GM19099 (cell line): ENCODE measurements around the gene CEP295NL.

Source experiments
- POLR2A ChIP-seq: IDR thresholded peaks from 3 replicates; pipeline ENCODE4 v1.6.1; 2011; ENCODE audit warnings: low read depth; ENCODE audit not compliant: insufficient read length; ENCODE audit errors: extremely low read depth

Gene CEP295NL

GRCh38 chr17:78898947-78899346 lies 4.1 kb downstream of the CEP295NL start:
- TF ChIP-seq POLR2A: no peak

DNA sequence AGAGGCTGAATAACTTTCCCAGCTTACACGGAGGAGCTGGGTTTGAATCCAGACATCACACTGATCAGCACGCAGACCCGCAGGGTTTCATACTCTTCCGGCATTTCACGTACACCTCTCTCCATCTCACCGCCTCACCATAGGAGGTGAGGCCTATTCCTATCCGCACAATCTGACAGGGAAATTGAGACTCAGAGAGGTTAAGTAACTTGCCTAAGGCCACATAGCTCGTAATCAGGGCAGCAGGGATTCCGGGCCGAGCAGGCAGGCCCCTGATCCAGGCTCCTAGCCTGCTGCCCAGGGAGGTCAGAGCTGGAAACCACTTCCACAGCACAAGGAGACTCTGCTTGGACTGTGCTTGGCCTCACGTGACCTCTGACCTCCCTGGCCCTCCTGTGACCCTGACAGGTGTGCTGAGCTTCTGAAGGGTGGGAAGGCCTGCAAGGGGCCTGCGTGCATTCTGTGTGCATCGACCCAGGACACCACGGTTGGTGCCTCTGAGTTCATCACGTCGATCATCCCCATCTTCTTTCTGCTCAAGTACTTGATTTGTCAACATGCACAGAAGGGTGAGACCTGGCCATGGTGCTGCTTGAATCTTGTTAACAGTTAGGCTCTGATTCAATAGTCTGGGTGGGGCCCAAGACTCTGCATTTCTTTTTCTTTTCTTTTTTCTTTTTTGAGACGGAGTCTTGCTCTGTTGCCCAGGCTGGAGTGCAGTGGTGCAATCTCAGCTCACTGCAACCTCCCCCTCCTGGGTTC lies 4.7 kb downstream of the CEP295NL start:
- TF ChIP-seq POLR2A: no peak

GRCh38 chr17:78897664-78898047 lies 5.3 kb downstream of the CEP295NL start:
- no peak for TF ChIP-seq POLR2A

DNA sequence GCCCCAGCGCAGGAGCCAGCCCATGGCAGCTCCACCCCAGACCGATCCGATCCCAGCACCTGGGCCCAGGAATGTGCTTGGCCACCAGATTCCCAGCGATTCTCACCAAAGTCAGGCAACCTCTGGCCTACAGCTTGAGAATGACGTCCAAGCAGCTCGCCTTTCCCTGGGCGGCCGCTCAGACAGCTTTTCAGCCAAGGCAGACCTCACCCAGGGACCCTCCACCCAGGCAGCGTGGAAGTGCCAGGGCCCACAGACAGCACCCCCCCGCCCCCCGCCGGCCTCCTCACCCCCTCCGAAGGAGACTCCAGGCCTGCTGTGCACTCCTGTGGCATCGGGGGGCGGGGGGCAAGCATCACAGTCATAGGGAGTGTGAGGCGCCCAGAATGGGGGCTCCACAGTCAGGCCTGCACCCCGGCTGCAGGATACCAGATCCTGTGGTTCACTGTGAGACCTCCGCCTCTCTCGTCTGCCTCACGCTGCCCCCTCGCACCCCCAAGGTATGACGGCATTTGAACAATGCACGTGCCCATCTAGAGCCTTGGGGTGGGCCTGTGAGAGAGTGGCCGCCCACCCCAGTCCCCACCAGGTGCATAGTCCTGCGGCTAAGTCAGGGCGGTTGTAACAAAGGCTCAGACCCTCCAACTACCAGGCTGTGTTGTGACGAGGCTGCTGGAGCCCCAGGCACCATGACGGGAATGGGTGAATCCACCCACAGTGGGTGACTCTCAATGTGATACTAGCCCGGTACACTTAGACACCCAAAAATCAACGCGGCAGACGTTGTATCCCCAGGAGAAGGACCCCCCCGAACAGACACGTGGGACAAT lies 6.0 kb downstream of the CEP295NL start:
- no peak for TF ChIP-seq POLR2A

- TF ChIP-seq POLR2A: no peak
Measured at GRCh38 chr17:78896091-78896833, 6.7 kb downstream of the CEP295NL start.

- TF ChIP-seq POLR2A: no peak
Measured at GRCh38 chr17:78895322-78895721, 7.7 kb downstream of the CEP295NL start.

DNA sequence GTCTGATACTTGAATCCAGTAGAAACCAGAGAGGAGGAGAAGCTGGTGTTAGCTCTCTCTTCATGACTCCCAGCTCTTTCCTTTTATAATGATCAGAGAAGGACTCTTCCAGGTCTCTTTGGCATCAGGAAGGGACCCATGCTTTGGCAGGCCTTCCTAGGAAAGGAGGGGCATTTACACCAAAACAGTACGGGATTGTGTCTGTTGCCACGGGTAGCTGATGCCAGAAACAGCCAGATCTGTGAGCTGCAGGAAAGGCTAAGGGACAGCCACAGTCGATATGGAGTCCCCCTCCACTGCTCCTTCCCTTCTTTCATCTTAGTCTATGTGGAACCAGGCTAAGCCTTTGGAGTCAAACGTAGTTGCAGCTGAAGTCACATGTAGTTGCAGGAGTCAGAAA lies 9.3 kb downstream of the CEP295NL start:
- no peak for TF ChIP-seq POLR2A

- TF ChIP-seq POLR2A: no peak
Measured at GRCh38 chr17:78892936-78893379, 10.0 kb downstream of the CEP295NL start.

GRCh38 chr17:78892520-78892919 lies 10.5 kb downstream of the CEP295NL start:
- no peak for TF ChIP-seq POLR2A

- TF ChIP-seq POLR2A: no peak
Measured at GRCh38 chr17:78892062-78892456, 10.9 kb downstream of the CEP295NL start.

GRCh38 chr17:78891406-78892061 lies 11.5 kb downstream of the CEP295NL start:
- no peak for TF ChIP-seq POLR2A

DNA sequence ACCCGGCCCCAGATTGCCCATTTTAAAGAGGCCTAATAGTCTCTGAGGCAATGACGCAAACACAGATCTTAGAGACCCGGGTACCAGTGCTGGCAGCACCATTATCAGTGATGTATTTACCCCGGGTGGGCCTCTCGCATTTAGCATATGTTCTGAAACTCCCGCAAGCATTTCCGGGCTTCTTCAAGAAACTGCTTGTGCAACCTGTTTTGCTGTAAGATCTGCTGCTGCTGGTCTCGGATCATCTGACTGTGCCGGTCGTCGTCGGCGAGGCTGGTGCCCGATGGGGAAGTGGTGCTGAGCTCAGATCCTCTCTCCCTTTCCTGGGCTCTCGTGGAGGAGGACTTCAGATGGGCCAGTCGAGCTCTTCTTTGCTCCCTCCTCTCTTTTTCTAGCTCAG lies 12.5 kb downstream of the CEP295NL start:
- no peak for TF ChIP-seq POLR2A

GRCh38 chr17:78889531-78889930 lies 13.5 kb downstream of the CEP295NL start:
- TF ChIP-seq POLR2A: no peak

DNA sequence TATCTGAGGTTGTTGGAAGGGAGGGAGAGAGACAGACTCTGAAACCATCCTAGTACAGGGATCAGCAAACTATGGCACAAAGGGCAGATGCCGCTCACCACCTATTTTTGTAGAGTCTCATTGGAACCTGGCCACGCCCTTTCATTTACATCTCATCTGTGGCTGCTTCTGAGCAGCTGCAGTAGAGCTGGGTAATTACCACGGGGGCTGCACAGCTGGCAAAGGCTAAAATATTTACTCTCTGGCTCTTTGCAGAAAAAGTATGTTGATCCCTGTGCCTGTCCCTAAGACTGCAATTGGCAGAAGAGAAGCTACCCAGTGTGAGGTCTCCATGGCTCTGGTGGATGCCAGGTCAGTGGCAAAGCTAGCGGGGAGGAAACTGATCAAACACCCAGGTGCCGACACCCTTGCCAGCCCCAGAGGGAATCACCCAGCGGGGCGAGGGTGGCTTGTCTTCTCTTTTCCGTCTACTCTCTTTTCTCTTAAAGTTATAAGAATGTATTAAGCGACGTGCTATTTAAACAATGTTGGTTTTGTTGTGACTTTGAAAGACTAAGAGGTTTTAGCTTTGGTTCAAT lies 14.0 kb downstream of the CEP295NL start:
- no peak for TF ChIP-seq POLR2A
